ENCODE measurements around the gene COG3. TPM values are rescaled to one million over a fixed set of nuclear protein-coding genes. Genes with fewer than 3 reads are reported as not detected.
"Not testable (repeated sequence)": the region's sequence is repeated elsewhere in the genome, so short reads cannot be mapped to it uniquely, and the experiment has no call there.

COG3 gene
- total RNA-seq, 1 experiment from 2014 or later = 20.3 TPM

- no peaks in the 10 kb centered on the region for H3K27me3 ChIP-seq (replicated peaks; ENCODE audit: insufficient read depth, low read depth, low read length, poor library complexity)
- TF ChIP-seq EZH2 (IDR thresholded peaks at IDR 0.05; ENCODE audit: borderline replicate concordance, low read depth, low read length, poor library complexity, severe bottlenecking) = no peak
- TF ChIP-seq CTCF (conservative IDR thresholded peaks at IDR 0.05; ENCODE audit: low read depth, low read length) = no peak
- no peak overlapping the region for H3K27ac ChIP-seq (ENCODE audit: low read depth, low read length, poor library complexity, severe bottlenecking)
- no peak overlapping the region for H3K4me3 ChIP-seq (ENCODE audit: low read depth, low read length, poor library complexity, severe bottlenecking)
- no peaks in the 10 kb centered on the region for H3K9me3 ChIP-seq (ENCODE audit: low read depth, low read length, poor library complexity, severe bottlenecking)
- no peaks in the 10 kb centered on the region for H3K36me3 ChIP-seq (ENCODE audit: insufficient read depth, low read length, poor library complexity, severe bottlenecking)
- intact Hi-C loops (cut with micrococcal nuclease; ENCODE audit: unreplicated experiment) = no loop called here
- CTCF ChIA-PET = no interaction called here
- DNase-seq (ENCODE audit: low spot score) = no peak
- H3K4me1 ChIP-seq (ENCODE audit: insufficient read depth, low read length, poor library complexity, severe bottlenecking) = no peaks in the 10 kb centered on the region
- POLR2A ChIA-PET (ENCODE audit: low non-redundant PET) = no interaction called here
- no TSS peak for BruUV-seq (replicated peaks)
Measured at GRCh38 chr13:45422731-45423292, 41.9 kb upstream of the COG3 start.

- CTCF ChIA-PET = not testable (repeated sequence)
Measured at GRCh38 chr13:45426056-45426841, 38.5 kb upstream of the COG3 start.

GRCh38 chr13:45432737-45433380 lies 31.9 kb upstream of the COG3 start:
- H3K27me3 ChIP-seq (replicated peaks; ENCODE audit: insufficient read depth, low read depth, low read length, poor library complexity) = no peaks in the 10 kb centered on the region
- H3K4me3 ChIP-seq (ENCODE audit: low read depth, low read length, poor library complexity, severe bottlenecking) = no peak overlapping the region
- no peaks in the 10 kb centered on the region for H3K9me3 ChIP-seq (ENCODE audit: low read depth, low read length, poor library complexity, severe bottlenecking)
- no peak for TF ChIP-seq EZH2 (IDR thresholded peaks at IDR 0.05; ENCODE audit: borderline replicate concordance, low read depth, low read length, poor library complexity, severe bottlenecking)
- TF ChIP-seq CTCF (conservative IDR thresholded peaks at IDR 0.05; ENCODE audit: low read depth, low read length) = no peak
- CTCF ChIA-PET = no interaction called here
- no peaks in the 10 kb centered on the region for H3K4me1 ChIP-seq (ENCODE audit: insufficient read depth, low read length, poor library complexity, severe bottlenecking)
- DNase-seq (ENCODE audit: low spot score) = no peak
- H3K27ac ChIP-seq (ENCODE audit: low read depth, low read length, poor library complexity, severe bottlenecking) = no peak overlapping the region
- no TSS peak for BruUV-seq (replicated peaks)
- intact Hi-C loops (cut with micrococcal nuclease; ENCODE audit: unreplicated experiment) = no loop called here
- POLR2A ChIA-PET (ENCODE audit: low non-redundant PET) = no interaction called here
- H3K36me3 ChIP-seq (ENCODE audit: insufficient read depth, low read length, poor library complexity, severe bottlenecking) = no peaks in the 10 kb centered on the region

More at GRCh38 chr13:45426056-45426841, 38.5 kb upstream of the COG3 start:
- intact Hi-C loops (cut with micrococcal nuclease; ENCODE audit: unreplicated experiment); POLR2A ChIA-PET (ENCODE audit: low non-redundant PET); H3K27ac ChIP-seq (ENCODE audit: low read depth, low read length, poor library complexity, severe bottlenecking); DNase-seq (ENCODE audit: low spot score); H3K4me3 ChIP-seq (ENCODE audit: low read depth, low read length, poor library complexity, severe bottlenecking); H3K9me3 ChIP-seq (ENCODE audit: low read depth, low read length, poor library complexity, severe bottlenecking); H3K27me3 ChIP-seq (replicated peaks; ENCODE audit: insufficient read depth, low read depth, low read length, poor library complexity); BruUV-seq (replicated peaks); H3K36me3 ChIP-seq (ENCODE audit: insufficient read depth, low read length, poor library complexity, severe bottlenecking); H3K4me1 ChIP-seq (ENCODE audit: insufficient read depth, low read length, poor library complexity, severe bottlenecking): not testable (repeated sequence)
